GM12878 (cell line): ENCODE measurements around the gene MB21D2. TPM values are rescaled to one million over a fixed set of nuclear protein-coding genes. Genes with fewer than 3 reads are reported as not detected.

Experiments used
- CBFB ChIP-seq: IDR thresholded peaks from 2 replicates; pipeline ENCODE4 v1.6.1; 2016; ENCODE audit warnings: antibody characterized with exemption, low read depth
- CHD2 ChIP-seq: IDR thresholded peaks from 2 replicates; pipeline ENCODE4 v1.6.1; 2011; ENCODE audit warnings: low read depth, low read length, improper control_type of control experiment, borderline replicate concordance
- DPF2 ChIP-seq: fragments of 450-650 bp; IDR thresholded peaks from 2 replicates; pipeline ENCODE4 v1.6.1; 2017; ENCODE audit warnings: mild to moderate bottlenecking
- GABPA ChIP-seq: IDR thresholded peaks from 2 replicates; pipeline ENCODE4 v1.6.1; 2014; ENCODE audit warnings: antibody characterized with exemption, low read depth, mild to moderate bottlenecking, inconsistent platforms
- NFIC ChIP-seq: IDR thresholded peaks from 2 replicates; pipeline ENCODE4 v1.6.1; 2012; ENCODE audit warnings: low read depth, mild to moderate bottlenecking, inconsistent platforms, low read length, moderate library complexity
- NR2F1 ChIP-seq: fragments of 450-650 bp; conservative IDR thresholded peaks from 2 replicates; pipeline ENCODE4 v1.6.1; 2017; ENCODE audit warnings: mild to moderate bottlenecking
- NRF1 ChIP-seq: conservative IDR thresholded peaks from 2 replicates; pipeline ENCODE4 v1.6.1; 2011; ENCODE audit warnings: mild to moderate bottlenecking, low read depth, low read length, improper control_type of control experiment
- PAX5 ChIP-seq: IDR thresholded peaks from 2 replicates; pipeline ENCODE4 v1.6.1; 2011; ENCODE audit warnings: low read depth, low read length, borderline replicate concordance
- SMAD5 ChIP-seq: IDR thresholded peaks from 2 replicates; pipeline ENCODE4 v1.6.1; 2016; ENCODE audit warnings: antibody characterized with exemption, low read depth
- SMC3 ChIP-seq: IDR thresholded peaks from 2 replicates; pipeline ENCODE4 v1.6.1; 2011; ENCODE audit warnings: low read length, improper control_type of control experiment, borderline replicate concordance
- WRNIP1 ChIP-seq: IDR thresholded peaks from 2 replicates; pipeline ENCODE4 v1.6.1; 2011; ENCODE audit warnings: low read depth, low read length, improper control_type of control experiment, borderline replicate concordance
- ZNF24 ChIP-seq: fragments of 450-650 bp; IDR thresholded peaks from 2 replicates; pipeline ENCODE4 v1.6.1; 2017; ENCODE audit warnings: antibody characterized with exemption, mild to moderate bottlenecking
- ZNF274 ChIP-seq: IDR thresholded peaks from one replicate; pipeline ENCODE4 v1.8.0; 2011; ENCODE audit not compliant: insufficient read length, insufficient read depth
- ZNF384 ChIP-seq: IDR thresholded peaks from 2 replicates; pipeline ENCODE4 v1.6.1; 2012; ENCODE audit warnings: low read depth, mild to moderate bottlenecking, low read length, improper control_type of control experiment, borderline replicate concordance
- polyA plus RNA-seq, 11 experiments: library from polyadenylated mRNA; depleted of rRNA in 4 of 11; unstranded in 6 of 11; stranded (reverse) in 5 of 11; fragments of >200 nt; fragmentation: Nextera tagmentation in 4 of 11; fragmentation: Illumina TruSeq in 1 of 11; extraction: Ambion mirVana in 4 of 11; extraction: Trizol in 1 of 11; gene quantifications; 1 replicate in 1 of 11; 2 replicates in 10 of 11; pipeline versions ENCODE4 v1.2.1 to v1.2.3, GENCODE V29; 2011 to 2016; ENCODE audit warnings: inconsistent platforms in 2 of 11, missing spikeins in 2 of 11, low read depth in 1 of 11
- total RNA-seq, 4 experiments: library from RNA; depleted of rRNA in 3 of 4; stranded (reverse); fragments of >200 nt in 3 of 4; fragmentation: Illumina TruSeq in 1 of 4; extraction: Trizol in 1 of 4; gene quantifications; 2 replicates each; pipeline versions ENCODE4 v1.2.1 to v1.2.3, GENCODE V29; 2013 to 2021
- TF ChIP-seq, protein P1 (sequence below): fragments of 450-650 bp; IDR thresholded peaks from 2 replicates; pipeline ENCODE4 v1.6.1; 2017; ENCODE audit warnings: mild to moderate bottlenecking, moderate library complexity
- TF ChIP-seq, protein P2 (sequence below): fragments of 450-650 bp; conservative IDR thresholded peaks from 2 replicates; pipeline ENCODE4 v1.6.1; 2017; ENCODE audit warnings: mild to moderate bottlenecking, moderate library complexity
- TF ChIP-seq, protein P3 (sequence below): fragments of 450-650 bp; IDR thresholded peaks from 2 replicates; pipeline ENCODE4 v1.6.1; 2017; ENCODE audit warnings: mild to moderate bottlenecking, low read depth, inconsistent platforms; ENCODE audit not compliant: poor library complexity, severe bottlenecking
- TF ChIP-seq, protein P4 (sequence below): fragments of 450-650 bp; formaldehyde crosslinking; IDR thresholded peaks from 2 replicates; pipeline ENCODE4 v1.5.0; 2022; ENCODE audit warnings: mild to moderate bottlenecking, missing genetic modification characterization

Gene MB21D2
- total and polyA plus RNA-seq, 10 of the 15 experiments (the other 5 are each of a cell fraction or from before 2014, with no cell fraction given): 7.9 to 21.2 (median 15.3) TPM

DNA sequence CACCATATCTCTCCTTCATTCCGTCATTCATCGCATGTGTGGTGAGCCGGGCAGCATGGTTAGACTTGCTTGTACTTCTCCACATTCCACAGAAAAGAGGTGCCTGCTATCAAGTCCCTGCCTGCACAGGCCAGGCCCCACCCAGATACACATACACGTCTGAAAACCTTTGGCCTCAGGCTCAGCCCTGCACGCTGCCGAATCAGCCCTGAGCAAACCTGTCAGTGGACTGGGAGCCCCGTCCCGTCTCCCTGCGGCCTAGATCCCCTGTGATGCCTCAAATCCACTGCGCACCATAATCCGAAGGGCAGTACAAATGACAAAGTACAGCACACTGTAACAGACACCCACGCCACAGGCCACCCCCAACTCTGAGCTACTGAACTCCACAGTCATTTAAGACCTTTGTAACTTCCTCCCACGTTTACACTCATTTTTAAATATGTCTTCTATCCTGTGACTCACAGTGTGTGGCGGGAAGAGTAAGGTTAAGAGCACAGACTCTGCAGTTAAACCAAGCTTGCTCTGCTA lies 67.1 kb downstream of the MB21D2 start (continued):
- no peak for TF ChIP-seq ZNF384
- TF ChIP-seq, protein P1, sequence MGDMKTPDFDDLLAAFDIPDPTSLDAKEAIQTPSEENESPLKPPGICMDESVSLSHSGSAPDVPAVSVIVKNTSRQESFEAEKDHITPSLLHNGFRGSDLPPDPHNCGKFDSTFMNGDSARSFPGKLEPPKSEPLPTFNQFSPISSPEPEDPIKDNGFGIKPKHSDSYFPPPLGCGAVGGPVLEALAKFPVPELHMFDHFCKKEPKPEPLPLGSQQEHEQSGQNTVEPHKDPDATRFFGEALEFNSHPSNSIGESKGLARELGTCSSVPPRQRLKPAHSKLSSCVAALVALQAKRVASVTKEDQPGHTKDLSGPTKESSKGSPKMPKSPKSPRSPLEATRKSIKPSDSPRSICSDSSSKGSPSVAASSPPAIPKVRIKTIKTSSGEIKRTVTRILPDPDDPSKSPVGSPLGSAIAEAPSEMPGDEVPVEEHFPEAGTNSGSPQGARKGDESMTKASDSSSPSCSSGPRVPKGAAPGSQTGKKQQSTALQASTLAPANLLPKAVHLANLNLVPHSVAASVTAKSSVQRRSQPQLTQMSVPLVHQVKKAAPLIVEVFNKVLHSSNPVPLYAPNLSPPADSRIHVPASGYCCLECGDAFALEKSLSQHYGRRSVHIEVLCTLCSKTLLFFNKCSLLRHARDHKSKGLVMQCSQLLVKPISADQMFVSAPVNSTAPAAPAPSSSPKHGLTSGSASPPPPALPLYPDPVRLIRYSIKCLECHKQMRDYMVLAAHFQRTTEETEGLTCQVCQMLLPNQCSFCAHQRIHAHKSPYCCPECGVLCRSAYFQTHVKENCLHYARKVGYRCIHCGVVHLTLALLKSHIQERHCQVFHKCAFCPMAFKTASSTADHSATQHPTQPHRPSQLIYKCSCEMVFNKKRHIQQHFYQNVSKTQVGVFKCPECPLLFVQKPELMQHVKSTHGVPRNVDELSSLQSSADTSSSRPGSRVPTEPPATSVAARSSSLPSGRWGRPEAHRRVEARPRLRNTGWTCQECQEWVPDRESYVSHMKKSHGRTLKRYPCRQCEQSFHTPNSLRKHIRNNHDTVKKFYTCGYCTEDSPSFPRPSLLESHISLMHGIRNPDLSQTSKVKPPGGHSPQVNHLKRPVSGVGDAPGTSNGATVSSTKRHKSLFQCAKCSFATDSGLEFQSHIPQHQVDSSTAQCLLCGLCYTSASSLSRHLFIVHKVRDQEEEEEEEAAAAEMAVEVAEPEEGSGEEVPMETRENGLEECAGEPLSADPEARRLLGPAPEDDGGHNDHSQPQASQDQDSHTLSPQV: peak; percentile 55; the same call in 1 of the 2 replicates
- TF ChIP-seq, protein P2, sequence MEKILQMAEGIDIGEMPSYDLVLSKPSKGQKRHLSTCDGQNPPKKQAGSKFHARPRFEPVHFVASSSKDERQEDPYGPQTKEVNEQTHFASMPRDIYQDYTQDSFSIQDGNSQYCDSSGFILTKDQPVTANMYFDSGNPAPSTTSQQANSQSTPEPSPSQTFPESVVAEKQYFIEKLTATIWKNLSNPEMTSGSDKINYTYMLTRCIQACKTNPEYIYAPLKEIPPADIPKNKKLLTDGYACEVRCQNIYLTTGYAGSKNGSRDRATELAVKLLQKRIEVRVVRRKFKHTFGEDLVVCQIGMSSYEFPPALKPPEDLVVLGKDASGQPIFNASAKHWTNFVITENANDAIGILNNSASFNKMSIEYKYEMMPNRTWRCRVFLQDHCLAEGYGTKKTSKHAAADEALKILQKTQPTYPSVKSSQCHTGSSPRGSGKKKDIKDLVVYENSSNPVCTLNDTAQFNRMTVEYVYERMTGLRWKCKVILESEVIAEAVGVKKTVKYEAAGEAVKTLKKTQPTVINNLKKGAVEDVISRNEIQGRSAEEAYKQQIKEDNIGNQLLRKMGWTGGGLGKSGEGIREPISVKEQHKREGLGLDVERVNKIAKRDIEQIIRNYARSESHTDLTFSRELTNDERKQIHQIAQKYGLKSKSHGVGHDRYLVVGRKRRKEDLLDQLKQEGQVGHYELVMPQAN: no peak
- peak; percentile 85; the same call in 1 of the 2 replicates for TF ChIP-seq NFIC
- TF ChIP-seq ZNF274: no peak
- no peak for TF ChIP-seq CHD2
- peak; percentile 64 for TF ChIP-seq PAX5
- no peak for TF ChIP-seq GABPA
- TF ChIP-seq ZNF24: no peak
- peak; percentile 78 for TF ChIP-seq NR2F1
- TF ChIP-seq, protein P3, sequence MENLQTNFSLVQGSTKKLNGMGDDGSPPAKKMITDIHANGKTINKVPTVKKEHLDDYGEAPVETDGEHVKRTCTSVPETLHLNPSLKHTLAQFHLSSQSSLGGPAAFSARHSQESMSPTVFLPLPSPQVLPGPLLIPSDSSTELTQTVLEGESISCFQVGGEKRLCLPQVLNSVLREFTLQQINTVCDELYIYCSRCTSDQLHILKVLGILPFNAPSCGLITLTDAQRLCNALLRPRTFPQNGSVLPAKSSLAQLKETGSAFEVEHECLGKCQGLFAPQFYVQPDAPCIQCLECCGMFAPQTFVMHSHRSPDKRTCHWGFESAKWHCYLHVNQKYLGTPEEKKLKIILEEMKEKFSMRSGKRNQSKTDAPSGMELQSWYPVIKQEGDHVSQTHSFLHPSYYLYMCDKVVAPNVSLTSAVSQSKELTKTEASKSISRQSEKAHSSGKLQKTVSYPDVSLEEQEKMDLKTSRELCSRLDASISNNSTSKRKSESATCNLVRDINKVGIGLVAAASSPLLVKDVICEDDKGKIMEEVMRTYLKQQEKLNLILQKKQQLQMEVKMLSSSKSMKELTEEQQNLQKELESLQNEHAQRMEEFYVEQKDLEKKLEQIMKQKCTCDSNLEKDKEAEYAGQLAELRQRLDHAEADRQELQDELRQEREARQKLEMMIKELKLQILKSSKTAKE: peak; percentile 23
- no peak for TF ChIP-seq WRNIP1
- TF ChIP-seq CBFB: no peak
- no peak for TF ChIP-seq NRF1
- TF ChIP-seq DPF2: peak; percentile 91
- TF ChIP-seq, protein P4, sequence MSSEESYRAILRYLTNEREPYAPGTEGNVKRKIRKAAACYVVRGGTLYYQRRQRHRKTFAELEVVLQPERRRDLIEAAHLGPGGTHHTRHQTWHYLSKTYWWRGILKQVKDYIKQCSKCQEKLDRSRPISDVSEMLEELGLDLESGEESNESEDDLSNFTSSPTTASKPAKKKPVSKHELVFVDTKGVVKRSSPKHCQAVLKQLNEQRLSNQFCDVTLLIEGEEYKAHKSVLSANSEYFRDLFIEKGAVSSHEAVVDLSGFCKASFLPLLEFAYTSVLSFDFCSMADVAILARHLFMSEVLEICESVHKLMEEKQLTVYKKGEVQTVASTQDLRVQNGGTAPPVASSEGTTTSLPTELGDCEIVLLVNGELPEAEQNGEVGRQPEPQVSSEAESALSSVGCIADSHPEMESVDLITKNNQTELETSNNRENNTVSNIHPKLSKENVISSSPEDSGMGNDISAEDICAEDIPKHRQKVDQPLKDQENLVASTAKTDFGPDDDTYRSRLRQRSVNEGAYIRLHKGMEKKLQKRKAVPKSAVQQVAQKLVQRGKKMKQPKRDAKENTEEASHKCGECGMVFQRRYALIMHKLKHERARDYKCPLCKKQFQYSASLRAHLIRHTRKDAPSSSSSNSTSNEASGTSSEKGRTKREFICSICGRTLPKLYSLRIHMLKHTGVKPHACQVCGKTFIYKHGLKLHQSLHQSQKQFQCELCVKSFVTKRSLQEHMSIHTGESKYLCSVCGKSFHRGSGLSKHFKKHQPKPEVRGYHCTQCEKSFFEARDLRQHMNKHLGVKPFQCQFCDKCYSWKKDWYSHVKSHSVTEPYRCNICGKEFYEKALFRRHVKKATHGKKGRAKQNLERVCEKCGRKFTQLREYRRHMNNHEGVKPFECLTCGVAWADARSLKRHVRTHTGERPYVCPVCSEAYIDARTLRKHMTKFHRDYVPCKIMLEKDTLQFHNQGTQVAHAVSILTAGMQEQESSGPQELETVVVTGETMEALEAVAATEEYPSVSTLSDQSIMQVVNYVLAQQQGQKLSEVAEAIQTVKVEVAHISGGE (CRISPR knock-in tag): no peak
- TF ChIP-seq SMC3: no peak
- TF ChIP-seq SMAD5: no peak
